22Rv1 (cell line): ENCODE results near the gene F10.
A peak's percentile ranks its signal among the peaks of the same experiment; 100 is the strongest.

Source experiments
- H3K27ac ChIP-seq: fragments of 450-650 bp; 2 replicates; pipeline ENCODE4 v1.5.1; 2017
- ZFX ChIP-seq: fragments of 450-650 bp; IDR thresholded peaks from 2 replicates; pipeline ENCODE4 v1.6.1; 2017; ENCODE audit warnings: antibody characterized with exemption, borderline replicate concordance
- TF ChIP-seq, protein P1 (sequence below): fragments of 450-650 bp; IDR thresholded peaks from 2 replicates; pipeline ENCODE4 v1.5.1; 2017; ENCODE audit warnings: mild to moderate bottlenecking

The F10 gene

DNA sequence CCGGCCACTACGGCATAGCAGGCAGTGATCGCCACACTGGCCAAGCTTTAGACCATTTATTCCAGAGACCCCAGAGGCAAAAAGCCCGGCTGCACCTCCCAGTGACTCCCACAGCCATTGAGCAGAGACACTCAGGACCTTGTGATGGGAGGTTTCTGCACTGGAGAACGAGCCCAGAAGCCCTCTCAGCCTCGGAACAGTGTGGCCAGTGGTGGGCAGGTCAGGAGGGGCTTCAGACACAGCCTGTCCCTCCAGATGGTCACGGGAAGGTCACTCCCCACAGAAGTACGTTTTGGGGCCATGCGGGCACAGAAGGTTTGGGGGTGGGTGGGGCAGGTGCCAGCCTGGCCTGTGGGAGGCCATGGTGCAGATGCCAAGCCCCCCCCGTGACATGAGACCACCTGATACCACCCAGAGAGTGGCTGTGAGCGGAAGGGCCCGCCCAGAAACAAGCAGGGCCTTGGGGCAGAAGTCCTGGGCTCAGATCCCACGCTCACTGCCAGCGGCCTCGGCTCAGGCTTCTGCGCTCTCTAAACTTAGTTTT is 599 bp upstream of the F10 start:
- H3K27ac ChIP-seq = no peak overlapping the region
- TF ChIP-seq, protein P1, sequence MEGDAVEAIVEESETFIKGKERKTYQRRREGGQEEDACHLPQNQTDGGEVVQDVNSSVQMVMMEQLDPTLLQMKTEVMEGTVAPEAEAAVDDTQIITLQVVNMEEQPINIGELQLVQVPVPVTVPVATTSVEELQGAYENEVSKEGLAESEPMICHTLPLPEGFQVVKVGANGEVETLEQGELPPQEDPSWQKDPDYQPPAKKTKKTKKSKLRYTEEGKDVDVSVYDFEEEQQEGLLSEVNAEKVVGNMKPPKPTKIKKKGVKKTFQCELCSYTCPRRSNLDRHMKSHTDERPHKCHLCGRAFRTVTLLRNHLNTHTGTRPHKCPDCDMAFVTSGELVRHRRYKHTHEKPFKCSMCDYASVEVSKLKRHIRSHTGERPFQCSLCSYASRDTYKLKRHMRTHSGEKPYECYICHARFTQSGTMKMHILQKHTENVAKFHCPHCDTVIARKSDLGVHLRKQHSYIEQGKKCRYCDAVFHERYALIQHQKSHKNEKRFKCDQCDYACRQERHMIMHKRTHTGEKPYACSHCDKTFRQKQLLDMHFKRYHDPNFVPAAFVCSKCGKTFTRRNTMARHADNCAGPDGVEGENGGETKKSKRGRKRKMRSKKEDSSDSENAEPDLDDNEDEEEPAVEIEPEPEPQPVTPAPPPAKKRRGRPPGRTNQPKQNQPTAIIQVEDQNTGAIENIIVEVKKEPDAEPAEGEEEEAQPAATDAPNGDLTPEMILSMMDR = no peak
- no peak for TF ChIP-seq ZFX

DNA sequence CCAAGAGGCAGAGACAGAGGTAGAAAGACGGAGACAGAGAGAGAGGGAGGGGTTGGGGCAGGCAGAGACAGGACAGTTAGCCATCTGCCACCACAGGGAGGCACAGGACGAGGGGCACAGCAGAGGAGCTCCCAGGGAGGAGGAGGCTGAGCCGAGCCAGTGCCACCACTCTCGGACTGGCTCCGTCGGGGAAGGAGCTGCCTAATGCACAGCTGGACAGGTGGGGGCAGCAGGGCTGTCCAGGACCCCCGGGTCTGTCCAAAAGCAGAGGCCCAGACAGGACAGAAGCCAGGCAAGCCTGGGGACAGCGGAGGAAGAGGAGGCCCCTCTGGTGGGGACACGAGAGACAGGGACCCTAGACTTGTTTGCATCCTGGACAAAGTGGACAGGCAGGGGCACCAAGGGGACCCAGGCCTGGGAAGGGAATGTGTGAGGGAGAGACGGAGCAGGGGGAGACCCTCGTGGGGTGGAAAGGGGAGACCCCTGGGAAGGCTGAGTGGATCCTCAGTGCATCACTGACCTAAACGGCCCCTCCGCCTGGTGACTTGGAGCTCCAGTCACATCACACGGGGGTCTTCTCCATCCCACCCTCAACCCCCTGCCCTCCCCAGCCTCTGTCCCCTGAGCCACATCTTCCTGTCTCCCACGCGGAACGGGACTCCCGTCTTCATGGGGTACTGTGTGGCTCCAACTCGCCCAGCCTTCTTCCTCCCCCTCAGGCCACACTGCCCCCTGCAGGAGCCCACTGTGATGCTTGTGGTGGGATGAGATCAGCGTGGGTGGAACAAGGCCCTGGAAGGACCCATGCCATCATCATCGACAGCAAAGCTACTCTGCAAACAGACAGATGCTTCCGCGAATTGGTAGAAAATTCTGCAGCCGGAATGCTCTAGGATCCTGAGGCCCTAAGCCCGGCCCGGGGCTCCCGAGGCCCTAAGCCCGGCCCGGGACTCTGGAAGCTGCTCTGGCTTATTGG is 915 bp downstream of the F10 start:
- H3K27ac ChIP-seq = no peak overlapping the region
- no peak for TF ChIP-seq ZFX
- TF ChIP-seq, protein P1 = peak; percentile 29; the same call in 1 of the 2 replicates

DNA sequence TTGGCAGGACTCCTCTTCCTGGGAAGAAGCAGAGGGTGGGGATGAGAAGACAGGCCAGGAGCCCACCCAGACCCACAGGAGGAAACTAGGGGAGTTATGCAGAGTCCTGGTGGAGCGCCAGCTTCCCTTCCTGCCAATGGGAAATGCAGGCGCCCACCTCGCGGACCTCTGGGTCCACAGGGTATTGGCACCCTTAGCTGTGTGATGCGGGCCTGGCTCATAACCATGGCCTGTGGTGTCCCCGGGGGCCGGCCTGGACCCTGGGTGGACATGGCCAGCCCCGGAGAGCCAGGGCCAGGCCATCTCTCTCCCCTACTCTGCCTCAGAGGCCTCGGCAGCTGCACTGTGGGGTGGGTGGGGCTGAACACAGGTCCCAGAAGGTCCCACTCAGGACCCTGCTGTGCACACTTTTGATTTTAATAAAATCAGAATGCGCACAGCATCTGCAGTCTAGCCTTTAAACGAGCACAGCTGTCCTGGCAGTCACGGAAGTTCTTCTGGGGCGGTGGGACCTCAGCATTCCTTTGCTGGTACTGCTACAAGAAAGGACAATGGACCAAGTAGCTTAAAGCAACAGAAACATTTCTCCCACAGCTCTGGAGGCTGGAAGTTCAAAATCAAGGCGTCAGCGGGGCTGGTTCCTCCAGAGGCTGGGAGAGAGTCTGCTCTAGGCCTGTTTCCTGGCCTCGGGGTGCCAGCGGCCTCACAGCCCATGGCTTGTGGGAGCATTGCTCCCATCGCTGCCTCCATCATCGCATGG is 1.8 kb downstream of the F10 start:
- no peak overlapping the region for H3K27ac ChIP-seq
- no peak for TF ChIP-seq ZFX
- TF ChIP-seq, protein P1 = no peak

DNA sequence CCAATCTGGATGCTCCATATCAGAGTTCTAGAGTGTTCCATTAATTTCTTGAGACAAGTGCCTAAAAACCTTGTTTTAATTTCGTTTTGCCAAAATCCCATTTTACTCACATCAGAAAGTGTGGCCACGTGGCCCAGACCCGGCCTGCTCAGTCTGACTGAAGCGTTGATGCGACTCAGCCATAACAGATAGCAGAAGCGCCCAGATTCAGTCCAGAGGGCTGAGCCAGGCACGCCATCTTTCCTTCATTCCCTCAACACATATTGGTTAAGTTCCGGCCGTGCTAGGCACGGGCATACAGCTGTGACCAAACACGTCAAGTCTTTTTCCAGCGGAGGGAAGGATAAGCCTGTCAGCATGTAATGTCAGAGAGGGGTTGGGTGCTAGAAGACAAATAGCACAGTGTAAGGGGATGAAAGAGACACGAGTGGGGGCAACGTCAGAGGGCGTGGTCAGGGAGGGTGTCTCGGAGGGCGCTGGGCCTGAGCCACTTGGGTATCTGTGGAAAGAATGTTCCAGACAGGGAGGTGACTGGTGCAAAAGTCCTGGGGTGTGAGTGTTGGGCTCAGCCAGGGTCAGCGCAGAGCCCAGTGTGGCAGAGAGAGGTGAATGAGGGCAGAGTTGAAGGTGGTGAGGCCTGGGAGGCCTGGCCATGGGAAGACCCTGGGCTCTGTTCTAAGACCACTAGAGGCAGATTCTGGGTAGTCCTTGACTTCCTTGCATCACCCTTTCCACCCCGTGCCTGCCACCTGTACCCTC is 3.1 kb downstream of the F10 start:
- H3K27ac ChIP-seq = no peak overlapping the region
- TF ChIP-seq, protein P1 = no peak
- TF ChIP-seq ZFX = no peak

DNA sequence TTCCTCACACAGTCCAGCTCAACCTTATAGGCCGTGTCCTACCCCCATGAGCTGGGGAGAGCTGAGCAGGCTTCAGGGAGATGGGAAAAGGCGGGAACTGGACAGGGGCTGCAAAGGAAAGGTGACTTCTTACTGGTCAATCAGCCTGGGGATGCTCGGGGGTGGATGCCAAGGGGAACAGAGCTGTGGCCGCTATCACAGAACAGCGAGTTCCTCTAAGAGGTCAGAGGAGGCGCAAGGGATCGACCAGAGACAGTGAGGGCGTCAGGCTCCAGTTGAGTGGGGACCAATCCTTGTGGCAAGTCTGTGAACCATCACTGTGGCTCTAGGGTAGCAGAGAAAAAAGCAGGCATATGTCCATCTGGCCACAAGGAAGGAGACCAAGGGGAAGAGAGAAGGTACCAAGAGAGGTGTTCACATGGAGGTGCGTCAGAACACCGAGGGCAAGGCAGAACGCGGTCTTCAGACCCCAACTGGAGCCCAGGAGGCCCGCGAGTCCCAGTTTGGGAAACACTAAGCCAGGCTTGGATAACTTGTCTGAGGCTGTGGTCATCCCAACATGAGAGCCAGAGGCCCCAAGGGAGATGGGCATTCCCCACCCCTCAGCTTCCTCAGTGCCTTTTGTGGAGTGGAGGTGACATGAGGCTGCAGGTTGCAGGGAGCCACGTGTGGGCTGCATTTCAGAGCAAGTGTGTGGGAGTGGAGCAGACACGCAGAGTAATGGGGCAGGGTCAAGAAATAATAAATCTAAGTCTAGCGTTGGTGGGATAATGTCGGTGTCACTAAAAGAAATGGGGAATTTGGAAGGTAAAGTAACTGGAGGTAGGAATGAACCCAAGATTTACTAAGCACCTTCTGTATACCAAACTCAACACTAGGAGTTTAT is 3.9 kb downstream of the F10 start:
- no peak for TF ChIP-seq ZFX
- TF ChIP-seq, protein P1 = no peak
- H3K27ac ChIP-seq = no peak overlapping the region

DNA sequence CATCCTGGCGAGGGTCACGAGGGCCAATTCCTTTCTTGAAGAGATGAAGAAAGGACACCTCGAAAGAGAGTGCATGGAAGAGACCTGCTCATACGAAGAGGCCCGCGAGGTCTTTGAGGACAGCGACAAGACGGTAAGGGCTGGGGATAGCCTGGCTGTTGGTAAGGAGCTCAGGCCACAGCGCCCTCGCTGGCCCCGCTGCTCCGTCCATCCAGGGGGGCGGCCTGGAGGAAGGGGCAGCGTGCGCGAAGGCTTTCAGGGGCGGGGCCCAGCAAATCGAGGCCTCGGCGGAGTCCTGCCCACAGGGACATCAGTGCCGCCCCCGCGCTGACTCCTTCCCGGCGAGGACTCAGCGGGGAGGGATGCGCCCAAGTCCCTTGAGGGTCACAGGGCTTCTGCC is 6.9 kb downstream of the F10 start:
- TF ChIP-seq ZFX = no peak
- TF ChIP-seq, protein P1 = no peak

More for the DNA sequence above, 6.9 kb downstream of the F10 start:
- no peak overlapping the region for H3K27ac ChIP-seq
